GM21447 (cell line): ENCODE data around the gene ZDHHC11.
"Not testable (repeated sequence)": the region's sequence is repeated elsewhere in the genome, so short reads cannot be mapped to it uniquely, and the experiment has no call there.

ENCODE experiments used
- ATAC-seq: cut with Tn5 transposase; IDR thresholded peaks from one replicate; pipeline ENCODE4 v1.9.1; 2021; ENCODE audit not compliant: unreplicated experiment

The ZDHHC11 gene

GRCh38 chr5:750226-750625 is 100.6 kb downstream of the ZDHHC11 start:
- ATAC-seq = not testable (repeated sequence)

- ATAC-seq = no peak
Measured at GRCh38 chr5:749101-749670, 101.6 kb downstream of the ZDHHC11 start.

- not testable (repeated sequence) for ATAC-seq
Measured at GRCh38 chr5:748011-748980, 102.5 kb downstream of the ZDHHC11 start.

GRCh38 chr5:747303-747844 is 103.4 kb downstream of the ZDHHC11 start:
- ATAC-seq = not testable (repeated sequence)

- no peak for ATAC-seq
Measured at GRCh38 chr5:746258-746761, 104.5 kb downstream of the ZDHHC11 start.
